Loucy (cell line): Measurements from ENCODE around the gene LGALS9.
"Not testable (repeated sequence)": the region's sequence is repeated elsewhere in the genome, so short reads cannot be mapped to it uniquely, and the experiment has no call there.

ENCODE experiments used
- H2AFZ ChIP-seq: fragments of 200-600 bp; sonication (generic); 2 replicates; pipeline ENCODE4 v1.6.0; 2016; ENCODE audit warnings: antibody characterized with exemption, mild to moderate bottlenecking, low read length, moderate library complexity
- H3F3A ChIP-seq: fragments of 200-600 bp; 2 replicates; pipeline ENCODE4 v1.6.0; 2016; ENCODE audit warnings: antibody characterized with exemption, low read depth, mild to moderate bottlenecking
- H3K27me3 ChIP-seq: fragments of 200-600 bp; sonication (generic); 2 replicates; pipeline ENCODE4 v1.6.1; 2014; ENCODE audit warnings: low read length, mild to moderate bottlenecking; ENCODE audit not compliant: insufficient read depth, poor library complexity, severe bottlenecking
- H3K36me3 ChIP-seq: fragments of 200-600 bp; sonication (generic); 2 replicates; pipeline ENCODE4 v1.6.1; 2016; ENCODE audit warnings: low read length; ENCODE audit not compliant: insufficient read depth
- H3K4me1 ChIP-seq: fragments of 200-600 bp; sonication (generic); 2 replicates; pipeline ENCODE4 v1.5.1; 2014; ENCODE audit warnings: low read length, mild to moderate bottlenecking; ENCODE audit not compliant: insufficient read depth, poor library complexity, severe bottlenecking
- H3K4me2 ChIP-seq: fragments of 200-600 bp; sonication (generic); 2 replicates; pipeline ENCODE4 v1.6.0; 2014; ENCODE audit warnings: antibody characterized with exemption, low read length, low read depth, mild to moderate bottlenecking; ENCODE audit not compliant: poor library complexity, severe bottlenecking
- H3K4me3 ChIP-seq: fragments of 200-600 bp; sonication (generic); 2 replicates; pipeline ENCODE4 v1.5.1; 2014; ENCODE audit warnings: low read length, mild to moderate bottlenecking, mixed read lengths; ENCODE audit not compliant: poor library complexity, severe bottlenecking
- H3K79me2 ChIP-seq: fragments of 200-600 bp; sonication (generic); 2 replicates; pipeline ENCODE4 v1.6.1; 2014; ENCODE audit warnings: low read length; ENCODE audit not compliant: insufficient read depth
- H3K9ac ChIP-seq: fragments of 200-600 bp; sonication (generic); 2 replicates; pipeline ENCODE4 v1.6.0; 2014; ENCODE audit warnings: mild to moderate bottlenecking, low read depth, low read length, moderate library complexity; ENCODE audit not compliant: poor library complexity, severe bottlenecking
- H3K9me2 ChIP-seq: fragments of 200-600 bp; sonication (generic); replicated peaks from 2 replicates; pipeline ENCODE4 v1.6.1; 2016; ENCODE audit warnings: low read depth, low read length, mixed read lengths
- H3K9me3 ChIP-seq: fragments of 200-600 bp; sonication (generic); 2 replicates; pipeline ENCODE4 v1.6.1; 2014; ENCODE audit warnings: mild to moderate bottlenecking, antibody characterized with exemption, low read length, low read depth; ENCODE audit not compliant: insufficient read depth
- H4K20me1 ChIP-seq: fragments of 200-600 bp; sonication (generic); 2 replicates; pipeline ENCODE4 v1.6.0; 2014; ENCODE audit warnings: antibody characterized with exemption, low read length, mild to moderate bottlenecking; ENCODE audit not compliant: insufficient read depth, poor library complexity, severe bottlenecking
- CTCF ChIP-seq: fragments of 200-600 bp; sonication (generic); conservative IDR thresholded peaks from 2 replicates; pipeline ENCODE4 v1.5.1; 2014; ENCODE audit warnings: mild to moderate bottlenecking, antibody characterized with exemption, low read length
- EZH2phosphoT487 ChIP-seq: fragments of 200-600 bp; IDR thresholded peaks from 2 replicates; pipeline ENCODE4 v1.6.1; 2018; ENCODE audit warnings: antibody characterized with exemption, mild to moderate bottlenecking, moderate library complexity, borderline replicate concordance

The LGALS9 gene

DNA sequence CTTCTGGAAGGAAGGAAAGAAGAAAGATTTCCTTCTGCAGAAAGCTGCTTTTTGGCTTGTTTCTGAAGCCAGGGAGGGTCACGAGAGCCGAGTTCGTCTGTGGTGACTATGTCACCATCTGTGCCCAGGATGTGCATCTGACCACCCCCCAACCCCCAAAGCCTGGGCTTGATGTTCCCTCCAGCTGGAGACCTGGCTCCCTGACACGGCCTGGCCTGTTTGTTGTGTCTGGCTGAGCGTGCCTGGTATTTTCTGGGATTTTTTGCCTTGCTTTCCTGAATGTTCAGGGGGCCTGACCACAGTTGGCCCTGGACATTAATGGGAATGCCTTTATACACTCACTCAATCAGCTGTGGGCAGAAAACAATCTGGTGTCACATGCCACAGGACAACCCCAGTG is 38.9 kb downstream of the LGALS9 start:
- Histone ChIP-seq H2AFZ (no peak overlapping the region), H3K4me1 (no peaks in the 10 kb centered on the region), H3K27me3 (no peaks in the 10 kb centered on the region), H3K79me2 (no peaks in the 10 kb centered on the region), H3K4me2 (no peak overlapping the region), H3K9me2 (no peaks in the 10 kb centered on the region), H3K9ac (no peak overlapping the region), H3K36me3 (no peaks in the 10 kb centered on the region), H4K20me1 (no peaks in the 10 kb centered on the region), H3F3A (no peaks in the 10 kb centered on the region), H3K4me3 (no peak overlapping the region), H3K9me3 (no peaks in the 10 kb centered on the region)
- no peak for TF ChIP-seq EZH2phosphoT487
- no peak for TF ChIP-seq CTCF

- no peaks in the 10 kb centered on the region for H3K79me2 ChIP-seq
- no peaks in the 10 kb centered on the region for H3K36me3 ChIP-seq
- TF ChIP-seq EZH2phosphoT487 (no peak), CTCF (no peak)
- H3K9me2 ChIP-seq = no peaks in the 10 kb centered on the region
- no peaks in the 10 kb centered on the region for H3K9me3 ChIP-seq
- no peak overlapping the region for H3K4me3 ChIP-seq
- H3K4me2 ChIP-seq = no peak overlapping the region
- no peaks in the 10 kb centered on the region for H3K27me3 ChIP-seq
- no peaks in the 10 kb centered on the region for H3F3A ChIP-seq
- no peaks in the 10 kb centered on the region for H3K4me1 ChIP-seq
- no peaks in the 10 kb centered on the region for H4K20me1 ChIP-seq
- no peak overlapping the region for H2AFZ ChIP-seq
- H3K9ac ChIP-seq = no peak overlapping the region
Observed at GRCh38 chr17:27670791-27671590, 40.0 kb downstream of the LGALS9 start.

DNA sequence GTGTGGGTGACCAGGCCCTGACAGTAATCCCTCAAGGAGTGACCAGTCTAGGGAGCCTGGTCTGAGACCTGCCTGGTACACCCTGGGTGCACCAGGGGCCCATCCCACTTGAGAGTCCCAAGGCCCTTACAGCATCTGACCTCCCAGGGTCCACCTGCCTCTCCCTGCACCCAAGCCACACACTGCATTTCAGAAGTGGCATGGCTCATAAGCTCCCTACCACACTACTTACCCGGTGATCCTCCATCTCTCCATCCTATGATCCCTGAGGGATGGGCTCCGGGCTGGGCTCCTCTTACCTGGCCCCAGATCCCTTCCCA is 40.6 kb downstream of the LGALS9 start:
- TF ChIP-seq CTCF (no peak), EZH2phosphoT487 (no peak)
- Histone ChIP-seq H4K20me1 (no peaks in the 10 kb centered on the region), H3K79me2 (no peaks in the 10 kb centered on the region), H3K4me2 (no peak overlapping the region), H3K4me3 (no peak overlapping the region), H2AFZ (no peak overlapping the region), H3K27me3 (no peaks in the 10 kb centered on the region), H3K4me1 (no peaks in the 10 kb centered on the region), H3F3A (no peaks in the 10 kb centered on the region), H3K9ac (no peak overlapping the region), H3K9me2 (no peaks in the 10 kb centered on the region), H3K9me3 (no peaks in the 10 kb centered on the region), H3K36me3 (no peaks in the 10 kb centered on the region)

GRCh38 chr17:27671977-27672480 is 41.0 kb downstream of the LGALS9 start:
- not testable (repeated sequence) for H3K9me3 ChIP-seq, H3K4me2 ChIP-seq, H3K4me3 ChIP-seq, H3K9ac ChIP-seq, H3K79me2 ChIP-seq, H3K36me3 ChIP-seq, H3K4me1 ChIP-seq, H3K9me2 ChIP-seq, H4K20me1 ChIP-seq, H2AFZ ChIP-seq, H3K27me3 ChIP-seq, H3F3A ChIP-seq
